ENCODE data around the gene KRTAP10-2. TPM values are rescaled to one million over a fixed set of nuclear protein-coding genes. Genes with fewer than 3 reads are reported as not detected.

Gene KRTAP10-2
- total and polyA plus RNA-seq, 8 donors, result 0.24 TPM; not detected in 7

DNA sequence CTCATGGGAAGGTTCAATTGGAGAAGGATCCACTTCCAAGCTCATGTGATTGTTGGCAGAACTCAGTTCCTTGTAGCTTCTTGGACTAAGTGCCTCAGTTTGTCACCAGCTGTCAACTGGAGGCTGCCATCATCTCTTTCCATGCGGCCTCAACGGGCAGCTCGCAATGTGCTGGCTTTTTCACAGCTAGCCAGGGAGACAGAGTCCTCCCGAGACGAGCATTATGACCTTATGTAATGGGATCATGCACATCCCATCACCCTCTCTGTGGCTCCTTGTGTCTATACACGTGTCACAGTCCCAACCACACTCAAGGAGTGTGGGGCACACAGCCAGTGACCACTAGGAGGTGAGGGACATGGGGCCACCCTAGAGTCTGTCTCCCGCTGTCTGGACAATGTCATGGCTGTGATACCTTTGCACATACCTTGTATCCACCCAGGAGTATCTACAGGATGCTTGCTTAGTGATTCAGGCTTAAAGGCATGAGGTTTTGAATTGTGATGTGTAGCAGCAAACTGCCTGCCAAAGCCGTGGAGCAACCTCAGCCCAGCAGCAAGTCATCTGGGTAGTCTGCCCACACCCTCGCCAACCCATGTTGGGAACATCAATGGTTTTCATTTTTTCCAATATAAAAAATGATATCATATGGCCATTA lies 44.9 kb upstream of the KRTAP10-2 start:
- H3K4me3 ChIP-seq, result no peak overlapping the region
- H3K36me3 ChIP-seq, result no peaks in the 10 kb centered on the region
- H3K4me1 ChIP-seq, result no peaks in the 10 kb centered on the region
- H3K27me3 ChIP-seq, result peaks cover 0 to 39% of the 10 kb centered on the region in 2 donors
- intact Hi-C loops (cut with DNase I), result no loop called here
- no peak for ATAC-seq
- DNase-seq, result no peak
- no peak for TF ChIP-seq CTCF (IDR thresholded peaks at IDR 0.05)
- no peak overlapping the region for H3K27ac ChIP-seq
- no peaks in the 10 kb centered on the region for H3K9me3 ChIP-seq

DNA sequence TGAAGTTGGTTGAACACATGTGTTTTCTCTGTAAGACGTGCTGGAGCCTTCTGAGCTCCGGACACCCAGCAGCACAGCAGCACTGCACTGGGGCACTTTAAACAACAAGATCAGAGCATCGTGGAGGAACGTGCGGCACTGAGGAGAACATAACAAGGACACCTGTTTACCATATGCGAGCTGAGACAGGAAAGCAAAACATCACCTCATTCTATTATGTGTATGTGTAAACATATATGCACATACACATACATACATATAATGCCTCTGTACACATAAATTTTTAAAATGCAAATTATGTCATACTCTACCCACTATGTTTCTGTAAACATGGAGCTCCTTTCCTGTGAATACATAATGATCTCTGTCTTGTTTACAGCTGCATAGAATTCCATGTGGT lies 44.2 kb upstream of the KRTAP10-2 start:
- intact Hi-C loops (cut with DNase I), result no loop called here
- DNase-seq, result no peak
- ATAC-seq, result no peak

DNA sequence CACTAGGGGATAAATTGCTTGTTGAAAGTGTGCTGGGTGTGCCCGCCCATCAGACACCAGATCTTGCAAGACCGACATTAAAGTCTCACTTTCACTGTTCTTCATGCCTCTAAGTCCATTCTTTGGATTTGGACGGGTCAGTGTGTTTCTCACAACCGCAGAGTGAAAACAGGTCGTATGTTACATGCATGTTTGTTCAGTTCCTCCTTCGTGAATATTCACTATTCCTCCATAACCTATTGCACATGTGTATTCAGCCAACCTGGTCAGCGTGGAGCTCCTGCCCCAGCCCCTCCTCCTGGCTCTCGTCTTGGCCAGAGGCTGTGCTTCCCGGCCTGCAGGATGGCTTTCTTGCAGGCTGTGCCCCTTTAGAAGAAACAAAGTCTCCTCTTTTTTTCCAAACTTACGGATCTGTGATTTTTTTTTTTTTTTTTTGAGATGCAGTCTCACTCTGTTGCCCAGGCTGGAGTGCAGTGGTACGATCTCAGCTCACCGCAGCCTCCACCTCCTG lies 43.2 kb upstream of the KRTAP10-2 start:
- ATAC-seq, result no peak
- no peak for TF ChIP-seq CTCF (IDR thresholded peaks at IDR 0.05)
- intact Hi-C loops (cut with DNase I), result no loop called here

More for the DNA sequence above, 44.2 kb upstream of the KRTAP10-2 start:
- no peaks in the 10 kb centered on the region for H3K9me3 ChIP-seq
- no peaks in the 10 kb centered on the region for H3K36me3 ChIP-seq
- no peak overlapping the region for H3K4me3 ChIP-seq
- no peak for TF ChIP-seq CTCF (IDR thresholded peaks at IDR 0.05)
- H3K4me1 ChIP-seq, result no peaks in the 10 kb centered on the region
- no peak overlapping the region for H3K27ac ChIP-seq
- peaks cover 0 to 37% of the 10 kb centered on the region in 2 donors for H3K27me3 ChIP-seq

DNA sequence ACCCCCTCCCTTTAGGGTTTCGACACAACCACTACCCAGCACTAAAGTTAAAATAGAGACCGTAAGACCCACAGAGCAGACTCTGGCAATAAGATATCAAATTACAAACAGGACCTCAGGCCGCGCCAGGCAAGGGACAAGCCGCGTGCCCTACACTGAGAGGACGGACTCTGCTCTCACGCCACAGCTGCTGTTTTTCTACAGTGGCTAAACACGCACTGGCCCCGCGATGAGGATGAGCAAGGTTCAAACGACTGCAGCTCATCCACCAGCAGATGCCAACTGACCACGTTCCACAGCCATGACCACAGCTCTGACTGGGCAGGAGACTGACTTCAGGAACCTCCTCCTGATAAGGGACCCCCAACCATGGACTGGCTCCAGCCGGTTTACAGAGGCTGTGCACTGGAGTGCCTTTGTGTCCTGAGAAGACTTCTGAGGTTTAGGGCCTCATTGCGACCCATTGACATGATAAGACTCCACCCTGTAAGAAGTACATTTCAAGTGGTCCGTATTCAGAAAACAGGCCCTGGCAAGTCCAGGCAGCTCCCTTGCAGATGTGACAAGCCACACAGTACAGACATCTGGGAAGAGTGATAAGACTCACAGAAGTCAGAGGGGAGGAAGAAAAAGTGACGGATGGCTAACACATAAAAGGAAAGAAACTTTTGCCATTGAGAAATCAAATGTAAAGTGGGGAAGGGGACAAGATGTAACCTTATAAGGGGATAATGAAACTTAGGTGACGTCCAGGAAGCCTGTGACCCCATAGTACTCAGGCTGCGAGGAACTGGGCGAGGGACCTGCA lies 42.5 kb upstream of the KRTAP10-2 start:
- no peak overlapping the region for H3K27ac ChIP-seq
- H3K4me1 ChIP-seq, result no peaks in the 10 kb centered on the region
- peaks cover 0 to 37% of the 10 kb centered on the region in 2 donors for H3K27me3 ChIP-seq
- no peaks in the 10 kb centered on the region for H3K36me3 ChIP-seq
- peak in 2 of 4 donors; percentile 29 to 39 for DNase-seq
- no peak overlapping the region for H3K4me3 ChIP-seq
- no peak for ATAC-seq
- intact Hi-C loops (cut with DNase I), result no loop called here
- H3K9me3 ChIP-seq, result no peaks in the 10 kb centered on the region
- no peak for TF ChIP-seq CTCF (IDR thresholded peaks at IDR 0.05)

More for the DNA sequence above, 43.2 kb upstream of the KRTAP10-2 start:
- no peak overlapping the region for H3K4me3 ChIP-seq
- H3K9me3 ChIP-seq, result no peaks in the 10 kb centered on the region
- DNase-seq, result no peak
- no peaks in the 10 kb centered on the region for H3K4me1 ChIP-seq
- no peaks in the 10 kb centered on the region for H3K36me3 ChIP-seq
- peaks cover 0 to 37% of the 10 kb centered on the region in 2 donors for H3K27me3 ChIP-seq
- no peak overlapping the region for H3K27ac ChIP-seq

Measured in left lung (tissue), 10 donors.